Measurements from ENCODE around the gene DKC1.
A peak's percentile ranks its signal among the peaks of the same experiment; 100 is the strongest.

DKC1 gene

GRCh38 chrX:154762537-154763296 is at the start of gene DKC1:
Gene DKC1, plus strand, starts transcription at chrX:154762864. Its CDS starts 102 bp downstream, at chrX:154762966.
- peak; percentile 63 to 91 (median 71) for DNase-seq (ENCODE audit: low read depth in 2 of 3, low spot score in 2 of 3)

GRCh38 chrX:154714925-154715324 is 47.7 kb upstream of the DKC1 start:
- no peak for DNase-seq (ENCODE audit: low read depth in 2 of 3, low spot score in 2 of 3)

GRCh38 chrX:154715825-154716224 is 46.8 kb upstream of the DKC1 start:
- no peak for DNase-seq (ENCODE audit: low read depth in 2 of 3, low spot score in 2 of 3)

GRCh38 chrX:154717824-154718223 is 44.8 kb upstream of the DKC1 start:
- DNase-seq (ENCODE audit: low read depth in 2 of 3, low spot score in 2 of 3) = no peak

- DNase-seq (ENCODE audit: low read depth in 2 of 3, low spot score in 2 of 3) = no peak
These were observed 44.0 kb upstream of the DKC1 start for GRCh38 chrX:154718616-154719015.

- no peak for DNase-seq (ENCODE audit: low read depth in 2 of 3, low spot score in 2 of 3)
These were observed 43.5 kb upstream of the DKC1 start for GRCh38 chrX:154719132-154719675.

GRCh38 chrX:154720067-154720466 is 42.6 kb upstream of the DKC1 start:
- no peak for DNase-seq (ENCODE audit: low read depth in 2 of 3, low spot score in 2 of 3)

GRCh38 chrX:154721155-154721554 is 41.5 kb upstream of the DKC1 start:
- no peak for DNase-seq (ENCODE audit: low read depth in 2 of 3, low spot score in 2 of 3)

GRCh38 chrX:154724993-154725756 is 37.5 kb upstream of the DKC1 start:
- no peak for DNase-seq (ENCODE audit: low read depth in 2 of 3, low spot score in 2 of 3)

- DNase-seq (ENCODE audit: low read depth in 2 of 3, low spot score in 2 of 3) = no peak
These were observed 35.2 kb upstream of the DKC1 start for GRCh38 chrX:154727418-154727817.

- DNase-seq (ENCODE audit: low read depth in 2 of 3, low spot score in 2 of 3) = no peak
These were observed 34.8 kb upstream of the DKC1 start for GRCh38 chrX:154727871-154728270.

GRCh38 chrX:154728431-154729190 is 34.1 kb upstream of the DKC1 start:
- DNase-seq (ENCODE audit: low read depth in 2 of 3, low spot score in 2 of 3) = no peak

GRCh38 chrX:154729439-154729838 is 33.2 kb upstream of the DKC1 start:
- DNase-seq (ENCODE audit: low read depth in 2 of 3, low spot score in 2 of 3) = no peak

- no peak for DNase-seq (ENCODE audit: low read depth in 2 of 3, low spot score in 2 of 3)
These were observed 32.3 kb upstream of the DKC1 start for GRCh38 chrX:154730253-154730891.

- no peak for DNase-seq (ENCODE audit: low read depth in 2 of 3, low spot score in 2 of 3)
These were observed 31.5 kb upstream of the DKC1 start for GRCh38 chrX:154731184-154731583.

- no peak for DNase-seq (ENCODE audit: low read depth in 2 of 3, low spot score in 2 of 3)
These were observed 30.8 kb upstream of the DKC1 start for GRCh38 chrX:154731881-154732280.

GRCh38 chrX:154732421-154733065 is 30.1 kb upstream of the DKC1 start:
- DNase-seq (ENCODE audit: low read depth in 2 of 3, low spot score in 2 of 3) = no peak

- DNase-seq (ENCODE audit: low read depth in 2 of 3, low spot score in 2 of 3) = no peak
These were observed 29.6 kb upstream of the DKC1 start for GRCh38 chrX:154733066-154733425.

GRCh38 chrX:154734061-154734781 is 28.4 kb upstream of the DKC1 start:
- DNase-seq (ENCODE audit: low read depth in 2 of 3, low spot score in 2 of 3) = no peak

Measured in activated CD8-positive, alpha-beta memory T cell treated with anti-CD3 and anti-CD28 coated beads for 48 hours (primary cell).